ENCODE measurements around the gene CLC.

The CLC gene

GRCh38 chr19:39754971-39755370, 17.1 kb upstream of the CLC start:
- CTCF ChIA-PET = interaction anchor here (0.7 to 2.6 kb wide), 5 partner anchors 10 to 366 kb away, joined by 3 to 16 read pairs (median 4); no protein-coding TSS in a partner anchor
- no peak overlapping the region for H3K4me3 ChIP-seq (ENCODE audit: low read depth, low read length)
- no peaks in the 10 kb centered on the region for H3K36me3 ChIP-seq (ENCODE audit: control insufficient read depth in 2 of 2, insufficient read depth in 1 of 2, low read length in 2 of 2)
- TF ChIP-seq ZNF580 (tag by site-specific recombination; IDR thresholded peaks at IDR 0.05) = no peak
- TF ChIP-seq ZNF311 (tag by site-specific recombination; IDR thresholded peaks at IDR 0.05; ENCODE audit: borderline replicate concordance) = no peak
- TF ChIP-seq ZBTB1 (tag by site-specific recombination; IDR thresholded peaks at IDR 0.05) = no peak
- no peak for TF ChIP-seq ZFP41 (tag by site-specific recombination; IDR thresholded peaks at IDR 0.05; ENCODE audit: borderline replicate concordance)
- no peak for TF ChIP-seq PRDM10 (tag by site-specific recombination; IDR thresholded peaks at IDR 0.05)
- TF ChIP-seq KLF8 (tag by site-specific recombination; IDR thresholded peaks at IDR 0.05) = no peak
- peaks cover 2% of the 10 kb centered on the region for H3K9me3 ChIP-seq (ENCODE audit: control insufficient read depth, insufficient read depth, low read depth, low read length)
- POLR2A ChIA-PET = no interaction called here
- H3K27ac ChIP-seq (ENCODE audit: extremely low read depth, low read depth, low read length) = no peak overlapping the region
- peaks cover 8% of the 10 kb centered on the region for H3K4me1 ChIP-seq (ENCODE audit: control insufficient read depth, insufficient read depth, low read length)

GRCh38 chr19:39754544-39754943, 16.7 kb upstream of the CLC start:
- Histone ChIP-seq H3K9me3 (ENCODE audit: control insufficient read depth, insufficient read depth, low read depth, low read length) (peaks cover 2% of the 10 kb centered on the region), H3K4me3 (ENCODE audit: low read depth, low read length) (no peak overlapping the region), H3K4me1 (ENCODE audit: control insufficient read depth, insufficient read depth, low read length) (peaks cover 8% of the 10 kb centered on the region), H3K36me3 (ENCODE audit: control insufficient read depth in 2 of 2, insufficient read depth in 1 of 2, low read length in 2 of 2) (no peaks in the 10 kb centered on the region), H3K27ac (ENCODE audit: extremely low read depth, low read depth, low read length) (no peak overlapping the region)
- POLR2A ChIA-PET = no interaction called here
- CTCF ChIA-PET = interaction anchor here (0.6 to 2.6 kb wide), 6 partner anchors 10 to 366 kb away, joined by 3 to 16 read pairs (median 4); no protein-coding TSS in a partner anchor
- no peak for TF ChIP-seq ZNF280C (tag by site-specific recombination; IDR thresholded peaks at IDR 0.05)
- no peak for TF ChIP-seq ZFP41 (tag by site-specific recombination; IDR thresholded peaks at IDR 0.05; ENCODE audit: borderline replicate concordance)
- no peak for TF ChIP-seq REST (tag by site-specific recombination; IDR thresholded peaks at IDR 0.05)
- no peak for TF ChIP-seq ZNF623 (tag by site-specific recombination; IDR thresholded peaks at IDR 0.05)
- no peak for TF ChIP-seq ZNF707 (tag by site-specific recombination; IDR thresholded peaks at IDR 0.05)
- TF ChIP-seq TSHZ1 (tag by site-specific recombination; IDR thresholded peaks at IDR 0.05; ENCODE audit: borderline replicate concordance) = no peak
- no peak for TF ChIP-seq PATZ1 (tag by site-specific recombination; IDR thresholded peaks at IDR 0.05)
- no peak for TF ChIP-seq ZNF274 (IDR thresholded peaks at IDR 0.05; ENCODE audit: low read length)
- TF ChIP-seq ZNF274 (tag by site-specific recombination; IDR thresholded peaks at IDR 0.05; ENCODE audit: borderline replicate concordance) = no peak
- no peak for TF ChIP-seq ZNF473 (tag by site-specific recombination; IDR thresholded peaks at IDR 0.05)
- no peak for TF ChIP-seq ZNF660 (tag by site-specific recombination; IDR thresholded peaks at IDR 0.05)

Data from HEK293 (cell line).